HG03045 (cell line): ENCODE results near the gene STC2.
A peak's percentile ranks its signal among the peaks of the same experiment; 100 is the strongest.
"Not testable (repeated sequence)": the region's sequence is repeated elsewhere in the genome, so short reads cannot be mapped to it uniquely, and the experiment has no call there.

Experiments
- ATAC-seq: cut with Tn5 transposase; IDR thresholded peaks from one replicate; pipeline ENCODE4 v1.9.1; 2021; ENCODE audit warnings: mild to moderate bottlenecking, moderate library complexity; ENCODE audit not compliant: unreplicated experiment

The STC2 gene

GRCh38 chr5:173327948-173328843 is at the start of gene STC2:
STC2 (minus strand) TSS chr5:173328414; CDS start chr5:173328193, 221 bp downstream.
- peak; percentile 52 for ATAC-seq

- no peak for ATAC-seq
Observed at GRCh38 chr5:173371400-173371799, 43.2 kb upstream of the STC2 start.

GRCh38 chr5:173363406-173363805 is 35.2 kb upstream of the STC2 start:
- not testable (repeated sequence) for ATAC-seq

GRCh38 chr5:173355561-173355960 is 27.3 kb upstream of the STC2 start:
- no peak for ATAC-seq

GRCh38 chr5:173354645-173355044 is 26.4 kb upstream of the STC2 start:
- ATAC-seq = no peak

GRCh38 chr5:173352366-173353349 is 24.4 kb upstream of the STC2 start:
- no peak for ATAC-seq

- no peak for ATAC-seq
Observed at GRCh38 chr5:173342813-173343755, 14.9 kb upstream of the STC2 start.

GRCh38 chr5:173341961-173342430 is 13.8 kb upstream of the STC2 start:
- ATAC-seq = no peak

- ATAC-seq = no peak
Observed at GRCh38 chr5:173340984-173341383, 12.8 kb upstream of the STC2 start.

- ATAC-seq = no peak
Observed at GRCh38 chr5:173340451-173340850, 12.2 kb upstream of the STC2 start.

- ATAC-seq = no peak
Observed at GRCh38 chr5:173339286-173339685, 11.1 kb upstream of the STC2 start.

- no peak for ATAC-seq
Observed at GRCh38 chr5:173338380-173339015, 10.3 kb upstream of the STC2 start.

- no peak for ATAC-seq
Observed at GRCh38 chr5:173334808-173335207, 6.6 kb upstream of the STC2 start.

GRCh38 chr5:173333925-173334661 is 5.9 kb upstream of the STC2 start:
- ATAC-seq = no peak

GRCh38 chr5:173331956-173332479 is 3.8 kb upstream of the STC2 start:
- ATAC-seq = peak; percentile 48

- no peak for ATAC-seq
Observed at GRCh38 chr5:173331287-173331686, 3.1 kb upstream of the STC2 start.

GRCh38 chr5:173330338-173331206 is 2.4 kb upstream of the STC2 start:
- ATAC-seq = no peak
